Central memory CD8-positive, alpha-beta T cell (primary cell): ENCODE data around the gene NDUFS7.

Source experiments
- ATAC-seq: fragments of 150-1000 bp; cut with Tn5 transposase; replicated peaks from 2 replicates; pipeline ENCODE4 v1.10.0; 2022; ENCODE audit warnings: mild to moderate bottlenecking, moderate FRiP score, moderate number of reproducible peaks; ENCODE audit not compliant: poor library complexity, severe bottlenecking; ENCODE audit errors: extremely low read depth
- DNase-seq, 2 donors: peaks; one replicate each; pipeline ENCODE4 v3.0.0; 2021; ENCODE audit warnings: low spot score in 2 of 2
- H3K27ac Mint-ChIP-seq: one replicate; pipeline ENCODE4 v1.8.0; 2022; ENCODE audit warnings: low read depth, mild to moderate bottlenecking, moderate library complexity, mixed read lengths
- H3K27me3 Mint-ChIP-seq: one replicate; pipeline ENCODE4 v1.8.0; 2022; ENCODE audit warnings: mixed read lengths
- H3K36me3 Mint-ChIP-seq: one replicate; pipeline ENCODE4 v1.8.0; 2022; ENCODE audit warnings: mild to moderate bottlenecking, moderate library complexity, mixed read lengths; ENCODE audit not compliant: insufficient read depth
- H3K4me1 Mint-ChIP-seq: one replicate; pipeline ENCODE4 v1.8.0; 2022; ENCODE audit warnings: mixed read lengths
- H3K4me3 Mint-ChIP-seq: one replicate; pipeline ENCODE4 v1.8.0; 2022; ENCODE audit warnings: mild to moderate bottlenecking, moderate library complexity, mixed read lengths
- H3K9me3 Mint-ChIP-seq: one replicate; pipeline ENCODE4 v1.8.0; 2022; ENCODE audit warnings: mixed read lengths

NDUFS7 gene

GRCh38 chr19:1383312-1384084, at the start of gene NDUFS7:
NDUFS7 (plus strand) TSS chr19:1383907; CDS start chr19:1383927, 20 bp downstream.
- H3K27me3 Mint-ChIP-seq = peaks cover 10% of the 10 kb centered on the region

GRCh38 chr19:1336079-1336684, 47.5 kb upstream of the NDUFS7 start:
- no peak for ATAC-seq
- H3K4me3 Mint-ChIP-seq = no peak overlapping the region
- H3K27ac Mint-ChIP-seq = no peak overlapping the region

More at GRCh38 chr19:1383312-1384084, at the start of gene NDUFS7:
- peak; percentile 88 for ATAC-seq
- DNase-seq = peak; percentile 97 to 100
- Mint-ChIP-seq H3K4me3 (peak within 1 kb of the TSS; percentile 99), H3K4me1 (peaks cover 18% of the 10 kb centered on the region), H3K9me3 (peaks cover 5% of the 10 kb centered on the region), H3K36me3 (peaks cover 22% of the 10 kb centered on the region), H3K27ac (peak within 1 kb of the TSS; percentile 100)

GRCh38 chr19:1340681-1341469, 42.8 kb upstream of the NDUFS7 start:
- no peak overlapping the region for H3K4me3 Mint-ChIP-seq
- H3K27ac Mint-ChIP-seq = no peak overlapping the region
- H3K9me3 Mint-ChIP-seq = no peaks in the 10 kb centered on the region
- no peaks in the 10 kb centered on the region for H3K4me1 Mint-ChIP-seq
- DNase-seq (no peak), ATAC-seq (no peak)
- peaks cover 9% of the 10 kb centered on the region for H3K27me3 Mint-ChIP-seq
- no peaks in the 10 kb centered on the region for H3K36me3 Mint-ChIP-seq

More at GRCh38 chr19:1336079-1336684, 47.5 kb upstream of the NDUFS7 start:
- no peak for DNase-seq
- Mint-ChIP-seq H3K9me3 (no peaks in the 10 kb centered on the region), H3K36me3 (no peaks in the 10 kb centered on the region), H3K27me3 (peaks cover 9% of the 10 kb centered on the region), H3K4me1 (no peaks in the 10 kb centered on the region)

GRCh38 chr19:1343041-1343440, 40.7 kb upstream of the NDUFS7 start:
- ATAC-seq (no peak), DNase-seq (no peak)
- Mint-ChIP-seq H3K4me3 (no peak overlapping the region), H3K36me3 (no peaks in the 10 kb centered on the region), H3K9me3 (no peaks in the 10 kb centered on the region), H3K27me3 (peaks cover 5% of the 10 kb centered on the region), H3K27ac (no peak overlapping the region), H3K4me1 (no peaks in the 10 kb centered on the region)

- H3K4me3 Mint-ChIP-seq = no peak overlapping the region
- H3K27ac Mint-ChIP-seq = no peak overlapping the region
- no peaks in the 10 kb centered on the region for H3K9me3 Mint-ChIP-seq
- H3K4me1 Mint-ChIP-seq = no peaks in the 10 kb centered on the region
- peaks cover 1% of the 10 kb centered on the region for H3K36me3 Mint-ChIP-seq
- no peak for DNase-seq
- no peak for ATAC-seq
- no peaks in the 10 kb centered on the region for H3K27me3 Mint-ChIP-seq
These were observed 34.5 kb upstream of the NDUFS7 start for GRCh38 chr19:1349211-1349610.

- Mint-ChIP-seq H3K27me3 (no peaks in the 10 kb centered on the region), H3K4me3 (no peak overlapping the region), H3K9me3 (no peaks in the 10 kb centered on the region), H3K4me1 (peaks cover 7% of the 10 kb centered on the region), H3K27ac (no peak overlapping the region), H3K36me3 (peaks cover 11% of the 10 kb centered on the region)
- DNase-seq (no peak), ATAC-seq (no peak)
These were observed 32.8 kb upstream of the NDUFS7 start for GRCh38 chr19:1350867-1351266.

GRCh38 chr19:1351381-1351851, 32.3 kb upstream of the NDUFS7 start:
- no peak for ATAC-seq
- no peak overlapping the region for H3K27ac Mint-ChIP-seq
- no peaks in the 10 kb centered on the region for H3K9me3 Mint-ChIP-seq
- peaks cover 9% of the 10 kb centered on the region for H3K4me1 Mint-ChIP-seq
- H3K4me3 Mint-ChIP-seq = no peak overlapping the region
- H3K36me3 Mint-ChIP-seq = peaks cover 11% of the 10 kb centered on the region
- no peaks in the 10 kb centered on the region for H3K27me3 Mint-ChIP-seq
- DNase-seq = no peak

GRCh38 chr19:1353144-1353543, 30.6 kb upstream of the NDUFS7 start:
- Mint-ChIP-seq H3K27me3 (no peaks in the 10 kb centered on the region), H3K36me3 (peaks cover 11% of the 10 kb centered on the region), H3K4me1 (peaks cover 9% of the 10 kb centered on the region), H3K4me3 (peak overlapping the region; percentile 25), H3K27ac (no peak overlapping the region), H3K9me3 (no peaks in the 10 kb centered on the region)
- no peak for ATAC-seq
- DNase-seq = no peak

- no peak for DNase-seq
- Mint-ChIP-seq H3K9me3 (no peaks in the 10 kb centered on the region), H3K4me1 (peaks cover 9% of the 10 kb centered on the region), H3K4me3 (peak overlapping the region; percentile 92), H3K27me3 (no peaks in the 10 kb centered on the region), H3K36me3 (peaks cover 18% of the 10 kb centered on the region), H3K27ac (peak overlapping the region; percentile 79)
- peak; percentile 57 for ATAC-seq
These were observed 28.6 kb upstream of the NDUFS7 start for GRCh38 chr19:1354970-1355567.

- DNase-seq = no peak
- no peak for ATAC-seq
- H3K27ac Mint-ChIP-seq = peak overlapping the region; percentile 79
- H3K27me3 Mint-ChIP-seq = no peaks in the 10 kb centered on the region
- no peaks in the 10 kb centered on the region for H3K9me3 Mint-ChIP-seq
- H3K4me1 Mint-ChIP-seq = peaks cover 9% of the 10 kb centered on the region
- peaks cover 18% of the 10 kb centered on the region for H3K36me3 Mint-ChIP-seq
- peak overlapping the region; percentile 92 for H3K4me3 Mint-ChIP-seq
These were observed 27.9 kb upstream of the NDUFS7 start for GRCh38 chr19:1355568-1356507.

- Mint-ChIP-seq H3K27me3 (no peaks in the 10 kb centered on the region), H3K4me1 (peaks cover 9% of the 10 kb centered on the region), H3K4me3 (peak overlapping the region; percentile 92), H3K27ac (no peak overlapping the region), H3K9me3 (no peaks in the 10 kb centered on the region), H3K36me3 (peaks cover 18% of the 10 kb centered on the region)
- no peak for ATAC-seq
- no peak for DNase-seq
These were observed 27.2 kb upstream of the NDUFS7 start for GRCh38 chr19:1356508-1356865.
